ENCODE data around the gene UNKL. TPM values are rescaled to one million over a fixed set of nuclear protein-coding genes. Genes with fewer than 3 reads are reported as not detected.
"Not testable (repeated sequence)": the region's sequence is repeated elsewhere in the genome, so short reads cannot be mapped to it uniquely, and the experiment has no call there.

UNKL gene
- total RNA-seq, 1 donor from 2014 or later: 14.1 TPM

GRCh38 chr16:1446296-1447080 is 32.0 kb upstream of the UNKL start:
- ATAC-seq: no peak

DNA sequence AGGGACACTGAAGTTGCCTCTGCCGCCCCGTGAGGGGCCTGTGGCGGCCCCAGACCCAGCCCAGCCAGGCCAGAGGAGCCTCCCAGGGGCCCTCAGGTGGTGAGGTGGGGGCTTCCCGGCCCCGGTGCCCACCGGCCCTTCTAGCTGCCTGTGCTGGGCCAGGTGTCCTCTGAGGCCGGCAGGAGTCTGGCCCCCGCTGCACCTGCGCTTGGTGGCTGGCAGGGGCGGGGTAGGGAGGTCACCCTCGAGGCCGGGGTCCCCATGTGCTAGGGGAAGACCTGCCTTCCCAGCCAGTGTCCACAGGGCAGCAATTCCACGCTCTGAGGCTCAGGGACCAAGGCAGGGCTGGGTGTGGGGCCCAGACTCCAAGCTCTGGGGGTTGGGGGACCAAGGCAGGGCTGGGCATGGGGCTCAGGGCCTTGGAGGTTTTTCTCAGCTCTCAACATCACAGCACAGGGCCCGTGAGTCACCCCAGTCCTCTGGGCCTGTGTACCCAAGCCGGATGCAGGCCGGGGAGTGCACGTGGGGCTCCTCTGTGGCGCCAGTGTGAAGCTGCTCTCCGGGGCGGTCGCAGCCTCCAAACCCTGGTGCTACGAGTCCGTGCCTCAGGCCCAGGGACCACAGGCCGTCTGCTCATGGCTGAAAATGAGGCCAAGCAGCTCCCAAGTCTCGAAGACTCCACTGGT is 31.2 kb upstream of the UNKL start:
- ATAC-seq (no peak), DNase-seq (ENCODE audit: low spot score) (no peak)

More at GRCh38 chr16:1446296-1447080, 32.0 kb upstream of the UNKL start:
- DNase-seq (ENCODE audit: low spot score): no peak

DNA sequence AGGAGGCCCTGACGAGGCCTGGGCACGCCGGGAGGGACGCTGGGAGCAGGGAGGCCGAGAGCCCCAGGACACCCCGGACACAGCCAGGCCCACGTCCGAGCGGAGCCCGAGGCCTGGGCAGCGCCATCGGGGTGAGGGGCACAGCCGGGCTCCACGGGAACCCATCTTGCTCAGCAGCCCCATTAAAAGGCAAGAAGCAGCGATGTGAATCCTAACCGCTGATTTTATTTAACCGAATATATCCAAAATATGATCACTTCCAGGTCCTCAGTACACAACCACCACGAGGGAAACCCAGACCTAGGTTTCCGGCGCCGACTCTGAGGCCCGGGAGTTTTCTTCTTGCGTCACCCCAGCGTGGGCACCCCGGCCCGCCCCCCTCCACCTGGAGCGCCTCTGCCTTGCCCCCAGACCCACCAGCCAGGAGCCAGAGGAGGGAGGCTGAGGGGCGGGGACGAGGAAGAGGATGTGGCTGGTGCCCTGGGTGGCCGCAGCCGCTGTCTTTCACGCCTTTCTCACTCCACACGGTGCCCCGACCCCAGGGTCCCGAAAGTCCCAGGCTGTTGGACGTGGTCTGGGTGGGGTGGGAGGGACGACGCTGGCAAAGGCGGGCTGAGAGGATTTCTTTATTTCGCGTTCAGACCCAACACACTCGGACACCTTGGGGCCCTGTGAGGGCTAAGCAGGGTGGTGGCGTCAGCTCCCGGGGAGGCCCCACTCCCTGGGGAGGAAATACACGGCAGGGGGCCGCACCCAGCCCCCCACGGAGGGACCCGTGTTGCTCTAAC is 30.4 kb upstream of the UNKL start:
- no peak for ATAC-seq
- no peak for DNase-seq (ENCODE audit: low spot score)

DNA sequence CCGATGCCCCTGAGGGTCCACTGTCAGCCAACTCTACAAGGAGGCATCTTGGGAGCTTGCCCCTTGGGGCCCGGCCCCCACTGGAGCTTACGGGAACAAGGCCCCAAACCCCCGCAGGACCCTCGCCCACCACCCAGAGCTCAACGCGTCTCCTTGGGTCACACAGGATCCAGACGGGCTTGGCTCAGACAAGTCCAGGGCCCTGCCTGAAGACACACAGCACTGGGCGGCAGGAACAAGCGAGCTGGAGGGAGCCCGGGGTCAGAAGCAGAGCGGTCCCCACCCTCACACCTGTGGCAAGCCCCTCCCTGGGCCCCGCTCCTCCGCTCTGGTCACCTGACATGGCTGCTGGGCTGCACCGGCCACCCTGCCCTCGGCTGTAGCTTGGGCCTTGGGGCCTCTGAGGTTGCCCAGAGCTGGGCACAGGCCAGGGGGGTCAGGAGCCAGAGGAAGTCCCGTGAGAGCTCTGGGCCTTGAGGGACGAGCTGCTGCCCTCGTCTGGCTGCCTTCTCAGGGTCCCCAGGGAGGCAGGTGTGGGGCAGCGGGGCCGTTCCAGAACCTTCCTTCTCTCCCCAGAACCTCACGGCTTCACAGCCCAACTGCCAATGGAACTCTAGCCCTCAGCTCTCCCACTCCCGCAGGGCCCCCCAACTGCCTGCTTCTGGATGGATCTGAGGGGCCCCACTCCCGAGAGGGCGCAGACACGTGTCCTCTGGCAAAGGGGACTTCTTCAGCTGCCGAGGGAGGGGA is 29.7 kb upstream of the UNKL start, which contains the start of gene CCDC154:
Gene CCDC154, minus strand, starts transcription at position 577 of the 750 bp plus-strand sequence. Its CDS starts 234 bp downstream, at position 343.
- no peak for ATAC-seq
- DNase-seq (ENCODE audit: low spot score): no peak

DNA sequence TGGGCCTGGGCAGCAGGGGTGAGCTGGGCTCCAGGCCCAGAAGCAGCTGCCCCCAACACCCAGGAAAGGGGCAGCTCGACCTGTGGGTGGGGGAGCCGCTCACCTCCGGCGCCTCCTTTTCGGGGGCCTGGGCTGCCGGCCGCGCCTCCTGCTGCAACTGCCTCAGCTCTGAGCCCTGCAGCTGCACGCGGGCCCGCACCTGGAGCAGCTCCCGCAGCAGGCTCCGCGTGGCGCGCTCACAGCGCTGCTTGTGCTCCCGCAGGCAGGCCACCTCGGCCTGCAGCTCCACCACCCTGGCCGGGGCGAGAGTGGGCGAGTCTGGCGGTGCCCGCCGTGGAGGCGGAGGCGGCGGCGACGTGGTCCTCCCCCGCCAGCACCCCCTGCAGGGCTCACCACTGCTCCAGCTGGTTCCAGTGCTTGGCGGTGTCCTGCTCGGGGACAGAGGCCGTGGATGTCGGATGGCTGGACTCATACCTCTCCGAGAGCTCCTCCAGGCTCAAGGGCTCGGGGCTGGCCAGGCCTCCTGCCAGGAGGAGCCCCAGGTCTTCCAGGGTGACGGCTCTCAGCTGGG is 29.0 kb upstream of the UNKL start:
- ATAC-seq (no peak), DNase-seq (ENCODE audit: low spot score) (no peak)

GRCh38 chr16:1442697-1443096 is 28.2 kb upstream of the UNKL start:
- ATAC-seq (no peak), DNase-seq (ENCODE audit: low spot score) (no peak)

DNA sequence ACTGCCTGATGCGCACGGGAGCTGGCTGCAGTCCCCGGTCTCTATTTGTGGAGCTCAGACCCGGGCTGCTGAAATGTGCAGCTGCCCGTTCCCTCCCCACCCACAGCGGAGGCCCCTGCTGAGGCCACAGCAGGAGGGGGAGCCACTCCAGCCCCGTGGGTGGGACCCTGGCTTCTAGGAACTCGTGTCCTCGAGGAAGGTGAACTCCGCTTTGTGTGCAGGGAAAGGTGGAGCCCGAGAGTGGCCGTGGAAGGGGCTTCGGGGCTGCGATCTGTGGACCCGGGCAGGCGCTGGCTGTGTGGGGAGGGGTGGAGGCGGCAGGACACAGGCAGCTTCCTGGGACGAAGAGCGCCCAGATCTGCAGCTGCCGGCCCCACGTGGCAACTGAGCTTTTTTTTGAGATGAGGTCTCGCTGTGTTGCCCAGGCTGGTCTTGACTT is 26.9 kb upstream of the UNKL start:
- ATAC-seq (no peak), DNase-seq (ENCODE audit: low spot score) (no peak)

GRCh38 chr16:1439699-1440074 is 25.2 kb upstream of the UNKL start:
- not testable (repeated sequence) for ATAC-seq

GRCh38 chr16:1439058-1439698 is 24.7 kb upstream of the UNKL start:
- DNase-seq (ENCODE audit: low spot score) (no peak), ATAC-seq (no peak)

More at GRCh38 chr16:1439699-1440074, 25.2 kb upstream of the UNKL start:
- not testable (repeated sequence) for DNase-seq (ENCODE audit: low spot score)

- ATAC-seq: no peak
These were observed 23.9 kb upstream of the UNKL start for GRCh38 chr16:1438229-1439057.

GRCh38 chr16:1437606-1438005 is 23.1 kb upstream of the UNKL start:
- DNase-seq (ENCODE audit: low spot score): no peak

More at GRCh38 chr16:1438229-1439057, 23.9 kb upstream of the UNKL start:
- no peak for DNase-seq (ENCODE audit: low spot score)

GRCh38 chr16:1436731-1437355 is 22.3 kb upstream of the UNKL start:
- ATAC-seq: no peak
- no peak for DNase-seq (ENCODE audit: low spot score)

More at GRCh38 chr16:1437606-1438005, 23.1 kb upstream of the UNKL start:
- ATAC-seq: no peak

DNA sequence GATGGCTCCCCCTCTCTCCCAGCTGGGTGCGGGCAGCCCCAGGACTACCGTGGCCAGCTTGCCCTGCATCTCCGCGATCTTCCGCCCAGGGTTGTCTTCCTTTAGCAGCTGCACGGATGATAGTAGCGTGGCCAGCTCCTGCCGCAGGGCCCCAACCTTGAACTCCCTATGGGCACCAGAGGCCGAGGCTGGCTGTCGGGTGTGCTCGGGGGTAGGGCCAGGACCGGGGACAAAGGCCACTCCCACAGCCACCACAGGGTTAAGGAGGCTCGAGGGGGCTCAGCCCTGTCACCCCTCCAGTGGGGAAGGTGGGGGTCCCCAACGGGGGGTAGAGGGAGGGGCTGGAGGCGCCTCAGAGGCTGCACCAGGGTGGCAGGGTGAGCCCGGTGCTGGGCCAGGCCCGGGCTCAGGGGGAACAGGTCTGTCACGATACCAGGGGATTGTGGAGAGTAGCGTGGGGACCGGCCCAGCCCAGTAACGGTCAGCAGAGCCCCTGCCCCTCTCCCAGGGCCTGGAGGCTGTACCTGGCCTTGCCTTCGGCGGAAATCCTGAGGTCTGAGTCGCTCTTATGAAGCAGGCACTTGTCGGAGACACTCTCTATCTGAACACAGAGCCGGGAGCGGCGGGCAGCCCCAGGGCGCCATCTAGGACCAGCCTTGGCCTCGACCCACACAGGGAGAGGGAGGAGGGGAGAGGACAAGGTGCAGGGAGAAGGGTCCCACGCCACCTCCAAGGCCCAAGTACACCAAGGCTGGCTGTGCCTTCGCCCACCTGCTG is 21.6 kb upstream of the UNKL start:
- ATAC-seq (no peak), DNase-seq (ENCODE audit: low spot score) (no peak)

DNA sequence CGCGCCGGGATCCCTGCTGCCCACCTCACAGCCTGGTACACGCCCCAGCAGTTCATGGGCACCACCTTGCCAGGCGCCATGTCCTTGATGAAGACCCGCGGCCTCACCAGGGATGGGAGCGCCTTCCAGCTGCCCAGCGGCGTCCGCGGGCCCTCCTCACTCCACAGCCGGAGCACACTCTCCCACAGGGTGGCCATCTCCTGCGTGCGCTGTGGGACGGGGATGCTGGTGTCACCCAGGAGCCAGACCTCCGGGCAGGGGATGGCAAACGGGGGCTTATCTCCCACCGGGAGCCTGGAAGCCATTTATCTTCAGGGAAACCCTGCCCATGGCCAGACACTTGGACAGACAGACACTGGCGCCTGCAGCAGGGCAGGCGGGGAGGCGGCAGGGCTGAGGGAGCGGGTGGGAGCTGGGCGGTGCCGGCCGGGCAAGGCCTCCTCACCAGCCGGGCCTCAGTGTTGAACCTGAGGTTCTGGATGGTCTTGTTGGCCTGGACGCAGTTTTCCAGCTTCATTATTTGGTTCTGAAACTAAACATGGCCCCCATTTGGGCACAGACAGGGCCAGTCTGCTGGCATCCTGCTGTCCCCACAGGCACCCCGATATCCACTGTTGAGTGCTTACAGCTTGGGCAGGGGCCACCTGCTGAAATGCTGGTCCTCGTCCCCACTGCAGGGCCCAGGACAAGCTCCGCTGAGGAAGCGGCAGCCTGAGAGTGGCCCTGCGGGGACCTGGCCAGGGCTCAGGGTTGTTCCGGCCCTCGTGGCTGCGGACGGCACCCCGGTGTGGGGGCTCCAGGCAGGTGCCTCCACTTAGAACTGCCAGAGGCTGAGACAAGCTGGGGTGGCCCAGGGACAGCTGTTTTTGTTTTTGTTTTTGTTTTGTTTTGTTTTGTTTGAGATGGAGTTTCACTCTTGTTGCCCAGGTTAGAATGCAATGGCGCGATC is 20.4 kb upstream of the UNKL start:
- no peak for DNase-seq (ENCODE audit: low spot score)

DNA sequence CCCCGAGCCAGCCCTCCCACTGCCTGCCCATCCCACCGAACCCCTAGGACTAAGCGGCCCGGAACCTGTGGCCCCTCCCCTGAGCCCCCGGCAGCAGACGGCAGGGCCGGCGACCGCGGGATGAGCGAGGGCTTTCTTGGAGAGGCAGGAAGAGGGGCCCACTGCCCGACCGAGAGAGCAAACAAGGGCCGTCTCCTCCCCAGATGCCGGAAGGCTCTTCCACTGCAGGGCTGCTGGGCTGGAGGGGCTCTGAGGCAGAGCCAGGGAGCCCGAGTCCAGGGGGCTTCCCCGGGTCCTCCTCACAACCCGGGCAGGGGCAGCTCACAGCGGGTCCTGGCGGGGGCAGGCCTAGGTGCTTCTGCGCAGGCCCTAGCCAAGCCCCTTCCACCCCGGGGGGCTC is 19.3 kb upstream of the UNKL start:
- DNase-seq (ENCODE audit: low spot score) (no peak), ATAC-seq (no peak)

More for the DNA sequence above, 20.4 kb upstream of the UNKL start:
- no peak for ATAC-seq

DNA sequence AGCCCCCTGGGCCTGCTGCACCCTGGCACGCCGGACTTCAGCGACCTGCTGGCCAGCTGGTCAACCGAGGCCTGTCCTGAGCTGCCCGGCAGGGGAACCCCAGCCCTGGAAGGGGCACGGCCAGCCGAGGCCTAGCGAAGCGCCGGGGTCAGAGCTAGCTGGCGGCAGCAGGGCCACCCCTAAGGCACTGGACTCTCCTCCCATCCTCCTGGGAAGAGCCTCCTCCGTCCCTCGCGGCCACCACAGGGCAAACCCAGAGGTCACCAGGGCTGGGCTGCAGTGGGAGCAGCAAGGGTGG is 18.7 kb upstream of the UNKL start:
- ATAC-seq (no peak), DNase-seq (ENCODE audit: low spot score) (no peak)

All from left lobe of liver (tissue), 2 donors.